ENCODE measurements around the gene DENND4C.
"Not testable (repeated sequence)": the region's sequence is repeated elsewhere in the genome, so short reads cannot be mapped to it uniquely, and the experiment has no call there.

Gene DENND4C

DNA sequence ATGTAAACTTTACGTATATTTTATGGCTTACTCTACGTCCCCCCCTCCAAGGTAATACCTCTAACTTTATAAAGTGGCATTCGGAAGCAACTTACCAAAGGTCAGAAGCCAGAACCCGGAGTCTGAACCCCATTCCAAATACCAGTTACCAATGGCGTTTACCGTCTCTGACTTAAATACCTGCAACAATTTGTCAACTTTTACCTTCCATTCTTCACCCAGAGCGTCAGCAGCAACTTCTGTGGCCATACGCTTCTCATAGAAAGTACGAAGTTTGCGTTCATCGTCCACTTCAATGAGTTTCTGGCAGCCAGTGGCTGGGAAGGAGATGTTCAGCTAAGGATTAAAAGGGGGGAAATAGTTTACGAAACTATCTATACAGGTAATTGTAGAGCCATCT lies 148.8 kb downstream of the DENND4C start:
- DNase-seq (no peak), ATAC-seq (ENCODE audit: insufficient read depth, low read depth) (no peak)
- no peaks in the 10 kb centered on the region for H3K27me3 ChIP-seq (ENCODE audit: insufficient read depth, low read length, poor library complexity)
- peak overlapping the region; percentile 81 for H3K9ac ChIP-seq (ENCODE audit: low read depth, low read length)
- peak overlapping the region; percentile 74 for H2AFZ ChIP-seq (ENCODE audit: low read depth, low read length)
- peaks cover 54% of the 10 kb centered on the region for H3K36me3 ChIP-seq (ENCODE audit: insufficient read depth, low read length)
- H3K27ac ChIP-seq (ENCODE audit: low read length), result peak overlapping the region; percentile 90
- H4K20me1 ChIP-seq (ENCODE audit: insufficient read depth, low read length), result peaks cover 27% of the 10 kb centered on the region; the same call in 1 of the 2 replicates
- peak overlapping the region; percentile 81 for H3K4me2 ChIP-seq (ENCODE audit: insufficient read depth, low read length)
- H3K4me3 ChIP-seq (ENCODE audit: low read depth in 1 of 2, low read length in 2 of 2), result peak overlapping the region; percentile 68 to 82
- H3K79me2 ChIP-seq (ENCODE audit: insufficient read depth, low read length), result peaks cover 42% of the 10 kb centered on the region
- no peaks in the 10 kb centered on the region for H3K9me3 ChIP-seq (ENCODE audit: insufficient read depth, low read length, severe bottlenecking)
- TF ChIP-seq, protein P1, sequence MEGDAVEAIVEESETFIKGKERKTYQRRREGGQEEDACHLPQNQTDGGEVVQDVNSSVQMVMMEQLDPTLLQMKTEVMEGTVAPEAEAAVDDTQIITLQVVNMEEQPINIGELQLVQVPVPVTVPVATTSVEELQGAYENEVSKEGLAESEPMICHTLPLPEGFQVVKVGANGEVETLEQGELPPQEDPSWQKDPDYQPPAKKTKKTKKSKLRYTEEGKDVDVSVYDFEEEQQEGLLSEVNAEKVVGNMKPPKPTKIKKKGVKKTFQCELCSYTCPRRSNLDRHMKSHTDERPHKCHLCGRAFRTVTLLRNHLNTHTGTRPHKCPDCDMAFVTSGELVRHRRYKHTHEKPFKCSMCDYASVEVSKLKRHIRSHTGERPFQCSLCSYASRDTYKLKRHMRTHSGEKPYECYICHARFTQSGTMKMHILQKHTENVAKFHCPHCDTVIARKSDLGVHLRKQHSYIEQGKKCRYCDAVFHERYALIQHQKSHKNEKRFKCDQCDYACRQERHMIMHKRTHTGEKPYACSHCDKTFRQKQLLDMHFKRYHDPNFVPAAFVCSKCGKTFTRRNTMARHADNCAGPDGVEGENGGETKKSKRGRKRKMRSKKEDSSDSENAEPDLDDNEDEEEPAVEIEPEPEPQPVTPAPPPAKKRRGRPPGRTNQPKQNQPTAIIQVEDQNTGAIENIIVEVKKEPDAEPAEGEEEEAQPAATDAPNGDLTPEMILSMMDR (IDR thresholded peaks at IDR 0.05; ENCODE audit: borderline replicate concordance, extremely low read depth, low read length, poor library complexity, severe bottlenecking), result no peak
- no peak for TF ChIP-seq EZH2 (IDR thresholded peaks at IDR 0.05; ENCODE audit: borderline replicate concordance, low read depth, low read length, severe bottlenecking)
- peaks cover 39% of the 10 kb centered on the region for H3K4me1 ChIP-seq (ENCODE audit: insufficient read depth, low read length)

DNA sequence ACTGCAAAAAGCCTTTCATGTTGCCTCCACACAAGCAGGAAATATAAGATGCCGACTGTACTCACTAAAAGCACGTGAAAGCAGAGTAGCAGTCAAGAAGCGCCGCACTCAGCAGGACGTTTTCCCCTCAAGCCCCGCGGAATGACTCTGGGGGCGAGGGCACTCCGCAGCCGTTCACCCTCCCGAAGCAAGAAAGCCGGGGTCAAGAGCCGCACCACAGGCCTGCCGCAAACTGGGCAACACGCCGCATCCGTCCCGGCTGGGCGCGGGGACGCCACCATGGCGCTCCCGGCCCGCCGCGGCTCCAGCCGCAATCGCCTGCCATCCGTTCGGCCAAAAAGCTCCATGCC lies 149.2 kb downstream of the DENND4C start:
- peaks cover 27% of the 10 kb centered on the region; the same call in 1 of the 2 replicates for H4K20me1 ChIP-seq (ENCODE audit: insufficient read depth, low read length)
- no peak for TF ChIP-seq EZH2 (IDR thresholded peaks at IDR 0.05; ENCODE audit: borderline replicate concordance, low read depth, low read length, severe bottlenecking)
- TF ChIP-seq, protein P1 (IDR thresholded peaks at IDR 0.05; ENCODE audit: borderline replicate concordance, extremely low read depth, low read length, poor library complexity, severe bottlenecking), result no peak
- H3K4me1 ChIP-seq (ENCODE audit: insufficient read depth, low read length), result peaks cover 39% of the 10 kb centered on the region
- no peak for DNase-seq
- peaks cover 50% of the 10 kb centered on the region for H3K36me3 ChIP-seq (ENCODE audit: insufficient read depth, low read length)
- H3K27me3 ChIP-seq (ENCODE audit: insufficient read depth, low read length, poor library complexity), result no peaks in the 10 kb centered on the region
- H3K4me2 ChIP-seq (ENCODE audit: insufficient read depth, low read length), result peak overlapping the region; percentile 81
- peak overlapping the region; percentile 74 for H2AFZ ChIP-seq (ENCODE audit: low read depth, low read length)
- H3K9ac ChIP-seq (ENCODE audit: low read depth, low read length), result peak overlapping the region; percentile 81
- peak overlapping the region; percentile 90 for H3K27ac ChIP-seq (ENCODE audit: low read length)
- H3K4me3 ChIP-seq (ENCODE audit: low read depth in 1 of 2, low read length in 2 of 2), result peak overlapping the region; percentile 68 to 82
- ATAC-seq (ENCODE audit: insufficient read depth, low read depth), result peak; percentile 31
- H3K79me2 ChIP-seq (ENCODE audit: insufficient read depth, low read length), result peaks cover 42% of the 10 kb centered on the region
- H3K9me3 ChIP-seq (ENCODE audit: insufficient read depth, low read length, severe bottlenecking), result no peaks in the 10 kb centered on the region

DNA sequence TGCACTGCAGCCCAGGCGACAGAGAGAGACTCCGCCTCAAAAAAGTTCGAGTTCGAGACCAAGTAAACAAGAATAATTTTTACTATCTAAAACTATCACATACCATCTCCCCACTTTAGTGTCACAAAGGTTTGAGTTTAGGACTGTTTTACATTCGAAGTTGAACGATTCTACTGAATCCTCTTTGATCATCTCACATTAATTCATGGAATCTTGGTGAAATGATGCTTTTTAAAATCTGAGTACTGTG lies 150.3 kb downstream of the DENND4C start:
- H3K27me3 ChIP-seq (ENCODE audit: insufficient read depth, low read length, poor library complexity), result no peaks in the 10 kb centered on the region
- peak overlapping the region; percentile 81 for H3K4me2 ChIP-seq (ENCODE audit: insufficient read depth, low read length)
- ATAC-seq (ENCODE audit: insufficient read depth, low read depth) (no peak), DNase-seq (no peak)
- H3K4me3 ChIP-seq (ENCODE audit: low read depth in 1 of 2, low read length in 2 of 2), result peak overlapping the region; percentile 68 to 82
- H3K9me3 ChIP-seq (ENCODE audit: insufficient read depth, low read length, severe bottlenecking), result no peaks in the 10 kb centered on the region
- H4K20me1 ChIP-seq (ENCODE audit: insufficient read depth, low read length), result peaks cover 27% of the 10 kb centered on the region; the same call in 1 of the 2 replicates
- TF ChIP-seq, protein P1 (IDR thresholded peaks at IDR 0.05; ENCODE audit: borderline replicate concordance, extremely low read depth, low read length, poor library complexity, severe bottlenecking), result no peak
- TF ChIP-seq EZH2 (IDR thresholded peaks at IDR 0.05; ENCODE audit: borderline replicate concordance, low read depth, low read length, severe bottlenecking), result no peak
- peaks cover 39% of the 10 kb centered on the region for H3K4me1 ChIP-seq (ENCODE audit: insufficient read depth, low read length)
- peaks cover 42% of the 10 kb centered on the region for H3K79me2 ChIP-seq (ENCODE audit: insufficient read depth, low read length)
- H2AFZ ChIP-seq (ENCODE audit: low read depth, low read length), result peak overlapping the region; percentile 72
- peak overlapping the region; percentile 81 for H3K9ac ChIP-seq (ENCODE audit: low read depth, low read length)
- peak overlapping the region; percentile 90 for H3K27ac ChIP-seq (ENCODE audit: low read length)
- peaks cover 40% of the 10 kb centered on the region for H3K36me3 ChIP-seq (ENCODE audit: insufficient read depth, low read length)

DNA sequence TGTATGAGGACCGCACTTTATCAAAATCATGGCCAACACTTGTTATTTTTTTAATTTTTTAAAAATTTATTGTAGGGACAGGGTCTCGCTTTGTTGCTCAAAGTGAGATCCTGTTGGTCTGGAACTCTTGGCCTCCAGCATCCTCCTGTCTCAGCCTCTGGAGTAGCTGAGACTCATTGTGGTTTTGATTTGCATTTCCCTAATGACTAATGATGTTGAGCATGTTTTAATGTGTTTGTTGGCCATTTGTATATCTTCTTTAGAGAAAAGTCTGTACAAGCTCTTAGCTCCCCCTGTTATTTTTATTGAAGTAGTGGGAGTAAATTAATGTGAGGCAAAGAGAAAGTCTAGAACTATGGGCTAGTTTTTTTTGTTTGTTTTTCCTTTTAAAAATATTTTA lies 151.2 kb downstream of the DENND4C start:
- no peak overlapping the region for H3K27ac ChIP-seq (ENCODE audit: low read length)
- peaks cover 42% of the 10 kb centered on the region for H3K79me2 ChIP-seq (ENCODE audit: insufficient read depth, low read length)
- peaks cover 31% of the 10 kb centered on the region for H3K36me3 ChIP-seq (ENCODE audit: insufficient read depth, low read length)
- H2AFZ ChIP-seq (ENCODE audit: low read depth, low read length), result no peak overlapping the region
- peaks cover 27% of the 10 kb centered on the region; the same call in 1 of the 2 replicates for H4K20me1 ChIP-seq (ENCODE audit: insufficient read depth, low read length)
- H3K4me3 ChIP-seq (ENCODE audit: low read depth in 1 of 2, low read length in 2 of 2), result no peak overlapping the region
- H3K4me1 ChIP-seq (ENCODE audit: insufficient read depth, low read length), result peaks cover 39% of the 10 kb centered on the region
- peak overlapping the region; percentile 81; the same call in 1 of the 2 replicates for H3K4me2 ChIP-seq (ENCODE audit: insufficient read depth, low read length)
- no peak overlapping the region for H3K9ac ChIP-seq (ENCODE audit: low read depth, low read length)
- H3K9me3 ChIP-seq (ENCODE audit: insufficient read depth, low read length, severe bottlenecking), result no peaks in the 10 kb centered on the region
- H3K27me3 ChIP-seq (ENCODE audit: insufficient read depth, low read length, poor library complexity), result no peaks in the 10 kb centered on the region
- no peak for ATAC-seq (ENCODE audit: insufficient read depth, low read depth)
- DNase-seq, result no peak
- TF ChIP-seq EZH2 (IDR thresholded peaks at IDR 0.05; ENCODE audit: borderline replicate concordance, low read depth, low read length, severe bottlenecking), result no peak
- TF ChIP-seq, protein P1 (IDR thresholded peaks at IDR 0.05; ENCODE audit: borderline replicate concordance, extremely low read depth, low read length, poor library complexity, severe bottlenecking), result no peak

DNA sequence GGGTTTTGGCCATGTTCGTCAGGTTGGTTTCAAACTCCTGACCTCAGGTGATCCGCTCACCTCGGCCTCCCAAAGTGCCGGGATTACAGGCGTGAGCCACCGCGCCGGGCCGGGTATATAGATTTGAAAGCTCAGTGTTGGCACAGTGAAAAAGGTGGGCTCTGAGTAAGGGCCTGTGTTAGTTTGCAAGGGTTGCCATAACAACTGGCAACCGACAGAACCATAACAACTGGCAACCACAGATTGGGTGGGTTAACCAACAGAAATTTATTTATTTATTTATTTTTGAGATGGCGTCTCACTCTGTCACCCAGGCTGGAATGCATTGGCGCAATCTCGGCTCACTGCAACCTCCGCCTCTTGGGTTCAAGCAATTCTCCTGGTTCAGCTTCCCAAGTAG lies 154.7 kb downstream of the DENND4C start:
- H3K36me3 ChIP-seq (ENCODE audit: insufficient read depth, low read length); H4K20me1 ChIP-seq (ENCODE audit: insufficient read depth, low read length); H3K4me3 ChIP-seq (ENCODE audit: low read depth in 1 of 2, low read length in 2 of 2); H3K79me2 ChIP-seq (ENCODE audit: insufficient read depth, low read length); DNase-seq; H2AFZ ChIP-seq (ENCODE audit: low read depth, low read length); H3K9ac ChIP-seq (ENCODE audit: low read depth, low read length); ATAC-seq (ENCODE audit: insufficient read depth, low read depth); H3K4me2 ChIP-seq (ENCODE audit: insufficient read depth, low read length); H3K9me3 ChIP-seq (ENCODE audit: insufficient read depth, low read length, severe bottlenecking); H3K27ac ChIP-seq (ENCODE audit: low read length); H3K27me3 ChIP-seq (ENCODE audit: insufficient read depth, low read length, poor library complexity): not testable (repeated sequence)
- H3K4me1 ChIP-seq (ENCODE audit: insufficient read depth, low read length), result peaks cover 12% of the 10 kb centered on the region

All from DND-41 (cell line).